Heart left ventricle (tissue), 13 donors: ENCODE measurements around the gene KIAA1217.

Experiments
- CTCF ChIP-seq, 12 donors: fragments of 200-600 bp; sonication (generic) in 4 of 12; IDR thresholded peaks; one replicate each; pipeline versions ENCODE4 v1.5.0 to v1.8.0; 2018 to 2022; ENCODE audit warnings: antibody characterized with exemption in 12 of 12, mild to moderate bottlenecking in 5 of 12
- POLR2A ChIP-seq, 2 donors: fragments of 450-650 bp; IDR thresholded peaks; one replicate each; pipeline ENCODE4 v1.6.1; 2017; ENCODE audit warnings: antibody characterized with exemption in 2 of 2, mild to moderate bottlenecking in 2 of 2, moderate library complexity in 2 of 2
- donor health status: ischemic (EF 13 %, LVEDD 7.1; RV severe dilation, severe dysfunction).
- donor health status: DM: no; HTN: yes; CAD: no.
- donor health status: DM: no; HTN: no; CAD: no.
- donor health status: ischemic (EF 25% LVEDD 6.9; RV normal size, moderate dysfunction).
- donor health status: ischemic (EF 25% LVEDD 5.7; RV mildly dilated, moderate dysfunction).
- donor health status: ischemic (EF 35%, LVEDD 5.7; RV mildly dilated, moderate dysfunction).
- donor health status: nonischemic (EF 11% LVEDD 7.7; RV severe dilation, severe dysfunction).
- donor health status: DM: yes; HTN: yes; CAD: no.
- donor health status: PGD.
- donor health status: ischemic (EF 29% LVEDD 5.4; RV normal size, mild dysfunction).
- donor health status: nonischemic (EF 23%, LVEDD 6.1; RV moderate dilation, normal function).

GRCh38 chr10:24495666-24496460 is 286.9 kb downstream of the KIAA1217 start:
- no peak for TF ChIP-seq POLR2A (IDR thresholded peaks at IDR 0.05)
- no peak for TF ChIP-seq CTCF (IDR thresholded peaks at IDR 0.05)
